Mesenchymal stem cell (in vitro differentiated cells and primary cell): Measurements from ENCODE around the gene DENND6A. TPM values are rescaled to one million over a fixed set of nuclear protein-coding genes. Genes with fewer than 3 reads are reported as not detected.
A peak's percentile ranks its signal among the peaks of the same experiment; 100 is the strongest.

Source experiments
- DNase-seq: peaks from one replicate; pipeline ENCODE4 v3.0.0-alpha.2; 2013
- H2AFZ ChIP-seq: one replicate; pipeline ENCODE4 v1.6.1; 2013; ENCODE audit warnings: low read depth, mild to moderate bottlenecking, control low read depth, inconsistent platforms, low read length, moderate library complexity
- H2AK5ac ChIP-seq: 2 replicates; pipeline ENCODE4 v1.6.1; 2013; ENCODE audit warnings: low read length, moderate library complexity, mild to moderate bottlenecking, inconsistent platforms; ENCODE audit not compliant: severe bottlenecking
- H2BK120ac ChIP-seq: one replicate; pipeline ENCODE4 v1.6.1; 2013; ENCODE audit warnings: low read depth, mild to moderate bottlenecking, inconsistent platforms, low read length, moderate library complexity
- H2BK12ac ChIP-seq, 2 experiments: one replicate each; pipeline ENCODE4 v1.6.1; 2013; ENCODE audit warnings: inconsistent platforms in 2 of 2, low read length in 2 of 2, mild to moderate bottlenecking in 2 of 2, moderate library complexity in 2 of 2, control low read depth in 1 of 2
- H2BK15ac ChIP-seq: one replicate; pipeline ENCODE4 v1.6.1; 2013; ENCODE audit warnings: mild to moderate bottlenecking, low read depth, inconsistent platforms; ENCODE audit not compliant: poor library complexity, severe bottlenecking
- H2BK5ac ChIP-seq: 2 replicates; pipeline ENCODE4 v1.6.1; 2013; ENCODE audit warnings: low read depth, mild to moderate bottlenecking, low read length, control low read depth, inconsistent platforms; ENCODE audit not compliant: poor library complexity, severe bottlenecking
- H3K14ac ChIP-seq, 2 experiments: one replicate each; pipeline ENCODE4 v1.6.1; 2013; ENCODE audit warnings: inconsistent platforms in 2 of 2, low read length in 2 of 2, control low read depth in 1 of 2, mild to moderate bottlenecking in 1 of 2, moderate library complexity in 1 of 2
- H3K18ac ChIP-seq, 2 experiments: one replicate each; pipeline ENCODE4 v1.6.1; 2013; ENCODE audit warnings: inconsistent platforms in 2 of 2, low read length in 2 of 2, control low read depth in 1 of 2, low read depth in 1 of 2, mild to moderate bottlenecking in 1 of 2
- H3K23ac ChIP-seq, 2 experiments: one replicate each; pipeline ENCODE4 v1.6.1; 2013; ENCODE audit warnings: inconsistent platforms in 2 of 2, low read length in 2 of 2, mild to moderate bottlenecking in 2 of 2, moderate library complexity in 2 of 2, control low read depth in 1 of 2
- H3K27ac ChIP-seq: 2 replicates; pipeline ENCODE4 v1.5.1; 2013; ENCODE audit warnings: mild to moderate bottlenecking, moderate library complexity, low read length, control low read depth, inconsistent platforms; ENCODE audit not compliant: poor library complexity, severe bottlenecking
- H3K27me3 ChIP-seq, 2 experiments: 2 replicates each; pipeline versions ENCODE4 v1.6.1 to v1.7.0; 2013; ENCODE audit warnings: low read length in 2 of 2, mild to moderate bottlenecking in 2 of 2, moderate library complexity in 2 of 2, control low read depth in 1 of 2, inconsistent platforms in 1 of 2; ENCODE audit not compliant: control insufficient read depth in 1 of 2, insufficient read depth in 1 of 2
- H3K36me3 ChIP-seq, 2 experiments: 2 replicates each; pipeline versions ENCODE4 v1.6.1 to v1.7.0; 2013; ENCODE audit warnings: low read length in 2 of 2, control low read depth in 1 of 2, inconsistent platforms in 1 of 2, low read depth in 1 of 2, mild to moderate bottlenecking in 1 of 2; ENCODE audit not compliant: insufficient read depth in 2 of 2, control insufficient read depth in 1 of 2
- H3K4ac ChIP-seq, 2 experiments: one replicate each; pipeline ENCODE4 v1.6.1; 2013; ENCODE audit warnings: inconsistent platforms in 2 of 2, low read length in 2 of 2, mild to moderate bottlenecking in 2 of 2, moderate library complexity in 2 of 2, control low read depth in 1 of 2, low read depth in 1 of 2
- H3K4me1 ChIP-seq: 2 replicates; pipeline ENCODE4 v1.6.1; 2013; ENCODE audit warnings: low read depth, low read length, control low read depth; ENCODE audit not compliant: control insufficient read depth, insufficient read depth
- H3K4me2 ChIP-seq: 2 replicates; pipeline ENCODE4 v1.6.1; 2013; ENCODE audit warnings: low read length, mild to moderate bottlenecking, inconsistent platforms; ENCODE audit not compliant: poor library complexity, severe bottlenecking
- H3K4me3 ChIP-seq, 2 experiments: 2 replicates each; pipeline versions ENCODE4 v1.5.1 to v1.7.0; 2013; ENCODE audit warnings: low read length in 2 of 2, mild to moderate bottlenecking in 2 of 2, control low read depth in 1 of 2, low read depth in 1 of 2; ENCODE audit not compliant: insufficient read depth in 1 of 2
- H3K79me1 ChIP-seq: replicated peaks from 2 replicates; pipeline ENCODE4 v1.6.1; 2013; ENCODE audit warnings: mild to moderate bottlenecking, control low read depth, low read length, inconsistent platforms; ENCODE audit not compliant: poor library complexity, severe bottlenecking
- H3K9ac ChIP-seq: 2 replicates; pipeline ENCODE4 v1.7.0; 2013; ENCODE audit warnings: mild to moderate bottlenecking, low read length, moderate library complexity
- H3K9me3 ChIP-seq: 2 replicates; pipeline ENCODE4 v1.7.0; 2013; ENCODE audit warnings: mild to moderate bottlenecking, low read length; ENCODE audit not compliant: control insufficient read depth
- H4K8ac ChIP-seq: one replicate; pipeline ENCODE4 v1.6.1; 2013; ENCODE audit warnings: inconsistent platforms, mild to moderate bottlenecking, low read length, moderate library complexity
- H4K91ac ChIP-seq: one replicate; pipeline ENCODE4 v1.6.1; 2013; ENCODE audit warnings: mild to moderate bottlenecking, low read length, inconsistent platforms
- WGBS: methylation state at CpG from one replicate; pipeline ENCODE4 v1.1.7; 2013; ENCODE audit warnings: mixed read lengths; 5-methylcytosine and 5-hydroxymethylcytosine counted together
- small RNA-seq: library from polyadenylated mRNA; stranded (forward); fragments of <200 nt; extraction: miRNeasy Mini kit (QIAGEN cat#:217004); gene quantifications from one replicate; pipeline ENCODE3, GENCODE V24; 2013; ENCODE audit warnings: low read depth

DENND6A gene

DNA sequence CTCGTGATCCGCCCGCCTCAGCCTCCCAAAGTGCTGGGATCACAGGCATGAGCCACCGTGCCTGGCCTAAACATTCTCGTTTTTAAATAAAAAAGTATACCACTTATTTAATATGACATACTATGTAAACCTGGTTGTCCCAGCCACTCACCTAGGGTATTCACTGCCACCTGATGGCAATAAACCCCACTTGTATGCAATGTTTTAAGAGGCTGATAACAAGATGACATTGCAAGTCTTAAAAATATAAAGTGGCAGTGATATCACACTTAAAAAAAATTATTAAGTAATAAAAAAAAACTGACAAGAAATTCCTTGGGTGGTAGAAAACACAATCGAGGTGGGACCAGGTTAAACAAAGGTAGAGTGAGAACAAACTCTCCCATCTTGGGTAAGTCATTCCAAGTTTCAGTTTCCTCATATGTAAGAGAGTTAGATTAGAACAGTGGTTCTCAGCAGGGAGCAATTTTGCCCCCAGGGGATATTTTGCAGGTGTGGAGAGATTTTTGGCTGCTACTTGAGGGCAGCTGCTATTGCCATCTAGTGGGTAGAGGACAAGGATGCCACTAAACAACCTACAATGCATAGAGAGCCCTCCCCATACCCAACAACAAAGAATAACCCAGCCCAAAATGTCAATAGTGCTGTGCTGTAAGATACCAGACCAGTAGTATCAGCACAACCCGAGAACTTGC is 110.3 kb downstream of the DENND6A start:
- no peak for DNase-seq
- Histone ChIP-seq H3K23ac (no peak overlapping the region), H3K27ac (no peak overlapping the region), H3K18ac (no peak overlapping the region), H3K4ac (no peak overlapping the region), H2BK5ac (no peak overlapping the region), H4K8ac (no peak overlapping the region), H3K79me1 (no peaks in the 10 kb centered on the region), H2AFZ (no peak overlapping the region), H3K4me2 (no peak overlapping the region), H4K91ac (no peak overlapping the region), H3K4me1 (peaks cover 5% of the 10 kb centered on the region), H3K9me3 (no peaks in the 10 kb centered on the region), H3K4me3 (no peak overlapping the region), H2BK15ac (no peak overlapping the region), H2AK5ac (no peak overlapping the region), H2BK12ac (no peak overlapping the region), H3K14ac (no peak overlapping the region), H3K27me3 (no peaks in the 10 kb centered on the region), H2BK120ac (no peak overlapping the region), H3K36me3 (peaks cover 36 to 78% of the 10 kb centered on the region in 2 experiments), H3K9ac (peak overlapping the region; percentile 7)
- WGBS, result 98% methylated on average over 5 of the region's 7 CpGs

- H2BK5ac ChIP-seq, result no peak overlapping the region
- no peak overlapping the region for H3K27ac ChIP-seq
- H2BK12ac ChIP-seq, result no peak overlapping the region
Measured at GRCh38 chr3:57577801-57578200, 115.1 kb downstream of the DENND6A start.

GRCh38 chr3:57575966-57576626 is 116.8 kb downstream of the DENND6A start:
- Histone ChIP-seq H3K27me3 (no peaks in the 10 kb centered on the region), H2BK5ac (no peak overlapping the region), H2AFZ (no peak overlapping the region), H3K4me3 (no peak overlapping the region), H3K9ac (no peak overlapping the region), H3K18ac (no peak overlapping the region), H3K23ac (no peak overlapping the region), H4K8ac (no peak overlapping the region), H3K4me1 (no peaks in the 10 kb centered on the region), H2AK5ac (no peak overlapping the region), H3K36me3 (peaks cover 43 to 99% of the 10 kb centered on the region in 2 experiments), H2BK12ac (no peak overlapping the region), H3K4ac (no peak overlapping the region), H4K91ac (no peak overlapping the region), H3K9me3 (no peaks in the 10 kb centered on the region), H3K79me1 (peaks cover 4% of the 10 kb centered on the region), H2BK120ac (no peak overlapping the region), H3K14ac (no peak overlapping the region), H3K27ac (no peak overlapping the region), H3K4me2 (no peak overlapping the region), H2BK15ac (no peak overlapping the region)
- DNase-seq, result no peak
- 96% methylated on average over 2 of the region's 3 CpGs for WGBS

More at GRCh38 chr3:57577801-57578200, 115.1 kb downstream of the DENND6A start:
- 98% methylated on average over 5 of the region's 9 CpGs for WGBS
- DNase-seq, result no peak
- Histone ChIP-seq H4K8ac (no peak overlapping the region), H3K79me1 (peaks cover 4% of the 10 kb centered on the region), H2AK5ac (no peak overlapping the region), H3K36me3 (peaks cover 49 to 97% of the 10 kb centered on the region in 2 experiments), H2AFZ (no peak overlapping the region), H4K91ac (no peak overlapping the region), H3K14ac (no peak overlapping the region), H3K23ac (no peak overlapping the region), H3K4me2 (no peak overlapping the region), H3K9ac (no peak overlapping the region), H2BK15ac (no peak overlapping the region), H3K4me1 (no peaks in the 10 kb centered on the region), H3K9me3 (no peaks in the 10 kb centered on the region), H3K18ac (no peak overlapping the region), H3K4ac (no peak overlapping the region), H3K4me3 (no peak overlapping the region), H3K27me3 (no peaks in the 10 kb centered on the region), H2BK120ac (no peak overlapping the region)

Small RNA genes within 50 kb of the gene (small RNA-seq; reads per million reads assigned to genes)
- gene RNU6ATAC26P, result not detected
